ENCODE results near the gene GSX2. TPM values are rescaled to one million over a fixed set of nuclear protein-coding genes. Genes with fewer than 3 reads are reported as not detected.

GSX2 gene
- total and polyA plus RNA-seq, 2 donors (not counting 1 experiment from before 2014, with no cell fraction given) = 0.05 to 0.33 TPM

DNA sequence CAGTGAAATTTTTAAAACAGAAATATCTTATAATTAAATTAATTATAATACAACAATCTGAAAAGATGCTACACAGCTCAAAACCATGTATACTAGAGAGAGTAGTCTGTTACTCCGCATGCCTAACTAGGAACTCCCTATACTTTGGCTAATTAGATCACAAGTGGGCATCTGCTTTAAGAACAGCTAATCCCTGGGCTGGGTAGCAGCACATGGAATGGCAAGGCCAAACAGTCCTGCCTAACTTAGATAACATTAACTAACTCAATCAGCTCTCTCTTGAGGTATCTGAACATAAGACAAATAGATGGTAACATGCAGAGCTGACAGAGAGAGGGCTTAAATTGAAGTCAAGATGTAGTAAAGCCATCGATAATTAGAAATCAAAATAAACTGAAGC lies 45.5 kb upstream of the GSX2 start:
- no peak for DNase-seq (ENCODE audit: low read depth in 2 of 2)
- TF ChIP-seq, protein P1, sequence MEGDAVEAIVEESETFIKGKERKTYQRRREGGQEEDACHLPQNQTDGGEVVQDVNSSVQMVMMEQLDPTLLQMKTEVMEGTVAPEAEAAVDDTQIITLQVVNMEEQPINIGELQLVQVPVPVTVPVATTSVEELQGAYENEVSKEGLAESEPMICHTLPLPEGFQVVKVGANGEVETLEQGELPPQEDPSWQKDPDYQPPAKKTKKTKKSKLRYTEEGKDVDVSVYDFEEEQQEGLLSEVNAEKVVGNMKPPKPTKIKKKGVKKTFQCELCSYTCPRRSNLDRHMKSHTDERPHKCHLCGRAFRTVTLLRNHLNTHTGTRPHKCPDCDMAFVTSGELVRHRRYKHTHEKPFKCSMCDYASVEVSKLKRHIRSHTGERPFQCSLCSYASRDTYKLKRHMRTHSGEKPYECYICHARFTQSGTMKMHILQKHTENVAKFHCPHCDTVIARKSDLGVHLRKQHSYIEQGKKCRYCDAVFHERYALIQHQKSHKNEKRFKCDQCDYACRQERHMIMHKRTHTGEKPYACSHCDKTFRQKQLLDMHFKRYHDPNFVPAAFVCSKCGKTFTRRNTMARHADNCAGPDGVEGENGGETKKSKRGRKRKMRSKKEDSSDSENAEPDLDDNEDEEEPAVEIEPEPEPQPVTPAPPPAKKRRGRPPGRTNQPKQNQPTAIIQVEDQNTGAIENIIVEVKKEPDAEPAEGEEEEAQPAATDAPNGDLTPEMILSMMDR (conservative IDR thresholded peaks at IDR 0.05 in 1 of 2, IDR thresholded peaks at IDR 0.05 in 1 of 2; ENCODE audit: low read depth in 1 of 2, low read length in 2 of 2) = no peak
- TF ChIP-seq EZH2 (IDR thresholded peaks at IDR 0.05; ENCODE audit: low read length, missing control alignments) = no peak
- no peak overlapping the region for H3K4me3 ChIP-seq (replicated peaks in 1 of 4; ENCODE audit: control extremely low read depth in 1 of 4, insufficient read depth in 1 of 4, low read depth in 3 of 4, low read length in 4 of 4)
- H3K27me3 ChIP-seq (ENCODE audit: control insufficient read depth, insufficient read depth, low read length) = no peaks in the 10 kb centered on the region
- H3K36me3 ChIP-seq (ENCODE audit: control insufficient read depth, insufficient read depth, low read length) = no peaks in the 10 kb centered on the region
- no peak overlapping the region for H3K4me2 ChIP-seq (ENCODE audit: extremely low read depth, insufficient read depth, low read length)
- H3K79me2 ChIP-seq (ENCODE audit: control insufficient read depth, insufficient read depth, low read length) = peaks cover 99% of the 10 kb centered on the region
- no peaks in the 10 kb centered on the region for H3K9me3 ChIP-seq (ENCODE audit: control insufficient read depth, insufficient read depth, low read depth, low read length)
- no peak overlapping the region for H2AFZ ChIP-seq (ENCODE audit: low read length)
- H3K4me1 ChIP-seq (ENCODE audit: control insufficient read depth, extremely low read depth, insufficient read depth, low read length) = peaks cover 6% of the 10 kb centered on the region
- H3K27ac ChIP-seq (ENCODE audit: insufficient read depth, low read length) = no peak overlapping the region
- no peaks in the 10 kb centered on the region for H4K20me1 ChIP-seq (ENCODE audit: control insufficient read depth, extremely low read depth, insufficient read depth, low read length)
- H3K9ac ChIP-seq (ENCODE audit: insufficient read depth, low read length) = no peak overlapping the region

DNA sequence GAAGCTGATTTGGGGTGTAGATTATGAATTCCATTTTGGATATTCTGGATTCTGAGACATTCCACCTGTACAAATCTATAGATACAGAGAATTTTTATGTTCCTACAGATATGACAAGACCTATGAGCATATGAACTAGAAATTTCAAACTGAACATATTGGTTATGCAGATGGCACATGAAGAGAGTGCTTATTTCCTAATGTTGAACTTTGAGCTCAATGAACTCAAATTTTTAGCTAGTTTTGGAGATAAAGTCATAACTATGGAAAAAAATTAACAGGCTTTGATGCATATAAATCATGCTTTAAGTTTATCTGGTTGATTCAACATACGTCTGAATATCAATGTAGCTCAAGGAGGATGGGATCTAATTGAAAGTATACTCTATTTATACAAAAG lies 44.5 kb upstream of the GSX2 start:
- no peaks in the 10 kb centered on the region for H3K36me3 ChIP-seq (ENCODE audit: control insufficient read depth, insufficient read depth, low read length)
- no peak overlapping the region for H3K27ac ChIP-seq (ENCODE audit: insufficient read depth, low read length)
- no peak overlapping the region for H2AFZ ChIP-seq (ENCODE audit: low read length)
- H3K4me3 ChIP-seq (replicated peaks in 1 of 4; ENCODE audit: control extremely low read depth in 1 of 4, insufficient read depth in 1 of 4, low read depth in 3 of 4, low read length in 4 of 4) = no peak overlapping the region
- peaks cover 4% of the 10 kb centered on the region for H4K20me1 ChIP-seq (ENCODE audit: control insufficient read depth, extremely low read depth, insufficient read depth, low read length)
- H3K9me3 ChIP-seq (ENCODE audit: control insufficient read depth, insufficient read depth, low read depth, low read length) = no peaks in the 10 kb centered on the region
- TF ChIP-seq, protein P1 (conservative IDR thresholded peaks at IDR 0.05 in 1 of 2, IDR thresholded peaks at IDR 0.05 in 1 of 2; ENCODE audit: low read depth in 1 of 2, low read length in 2 of 2) = no peak
- TF ChIP-seq EZH2 (IDR thresholded peaks at IDR 0.05; ENCODE audit: low read length, missing control alignments) = no peak
- no peaks in the 10 kb centered on the region for H3K27me3 ChIP-seq (ENCODE audit: control insufficient read depth, insufficient read depth, low read length)
- no peak overlapping the region for H3K4me2 ChIP-seq (ENCODE audit: extremely low read depth, insufficient read depth, low read length)
- DNase-seq (ENCODE audit: low read depth in 2 of 2) = no peak
- H3K4me1 ChIP-seq (ENCODE audit: control insufficient read depth, extremely low read depth, insufficient read depth, low read length) = peaks cover 5% of the 10 kb centered on the region
- H3K9ac ChIP-seq (ENCODE audit: insufficient read depth, low read length) = no peak overlapping the region
- peaks cover 100% of the 10 kb centered on the region for H3K79me2 ChIP-seq (ENCODE audit: control insufficient read depth, insufficient read depth, low read length)

DNA sequence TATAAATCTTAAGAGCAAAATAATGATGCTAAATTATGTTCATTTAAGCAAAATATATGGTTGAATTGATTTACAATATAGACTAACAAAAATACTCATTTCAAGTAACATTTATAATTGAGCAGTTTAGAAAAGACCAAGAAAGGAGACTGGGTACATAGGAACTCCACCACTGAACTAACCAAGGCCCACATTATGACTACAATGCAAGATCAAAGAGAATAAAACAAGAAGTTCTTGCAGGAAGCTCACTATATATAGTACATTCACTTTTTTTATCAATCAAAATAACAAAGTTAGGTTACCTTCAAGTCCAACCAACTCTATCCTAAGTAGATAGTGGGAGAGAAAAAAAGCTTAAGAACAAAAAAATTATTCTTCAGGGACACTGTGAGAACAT lies 43.6 kb upstream of the GSX2 start:
- Histone ChIP-seq H3K9ac (ENCODE audit: insufficient read depth, low read length) (no peak overlapping the region), H3K4me1 (ENCODE audit: control insufficient read depth, extremely low read depth, insufficient read depth, low read length) (peaks cover 2% of the 10 kb centered on the region), H3K4me2 (ENCODE audit: extremely low read depth, insufficient read depth, low read length) (no peak overlapping the region), H3K36me3 (ENCODE audit: control insufficient read depth, insufficient read depth, low read length) (no peaks in the 10 kb centered on the region), H4K20me1 (ENCODE audit: control insufficient read depth, extremely low read depth, insufficient read depth, low read length) (peaks cover 4% of the 10 kb centered on the region), H3K27ac (ENCODE audit: insufficient read depth, low read length) (no peak overlapping the region), H3K9me3 (ENCODE audit: control insufficient read depth, insufficient read depth, low read depth, low read length) (no peaks in the 10 kb centered on the region), H3K79me2 (ENCODE audit: control insufficient read depth, insufficient read depth, low read length) (peaks cover 100% of the 10 kb centered on the region), H3K27me3 (ENCODE audit: control insufficient read depth, insufficient read depth, low read length) (no peaks in the 10 kb centered on the region), H3K4me3 (replicated peaks in 1 of 4; ENCODE audit: control extremely low read depth in 1 of 4, insufficient read depth in 1 of 4, low read depth in 3 of 4, low read length in 4 of 4) (no peak overlapping the region), H2AFZ (ENCODE audit: low read length) (no peak overlapping the region)
- DNase-seq (ENCODE audit: low read depth in 2 of 2) = no peak
- TF ChIP-seq EZH2 (IDR thresholded peaks at IDR 0.05; ENCODE audit: low read length, missing control alignments) = no peak
- TF ChIP-seq, protein P1 (conservative IDR thresholded peaks at IDR 0.05 in 1 of 2, IDR thresholded peaks at IDR 0.05 in 1 of 2; ENCODE audit: low read depth in 1 of 2, low read length in 2 of 2) = no peak

Data from fibroblast of lung (primary cell).